NCI-H345 treated with DMSO at 0.1 percent for 48 hours (cell line): ENCODE results near the gene TNIK.
"Not testable (repeated sequence)": the region's sequence is repeated elsewhere in the genome, so short reads cannot be mapped to it uniquely, and the experiment has no call there.

ENCODE experiments used
- DNase-seq: peaks from one replicate; lab custom pipeline; 2025; ENCODE audit not compliant: unreplicated experiment; lab: John Stamatoyannopoulos, UW

TNIK gene

DNA sequence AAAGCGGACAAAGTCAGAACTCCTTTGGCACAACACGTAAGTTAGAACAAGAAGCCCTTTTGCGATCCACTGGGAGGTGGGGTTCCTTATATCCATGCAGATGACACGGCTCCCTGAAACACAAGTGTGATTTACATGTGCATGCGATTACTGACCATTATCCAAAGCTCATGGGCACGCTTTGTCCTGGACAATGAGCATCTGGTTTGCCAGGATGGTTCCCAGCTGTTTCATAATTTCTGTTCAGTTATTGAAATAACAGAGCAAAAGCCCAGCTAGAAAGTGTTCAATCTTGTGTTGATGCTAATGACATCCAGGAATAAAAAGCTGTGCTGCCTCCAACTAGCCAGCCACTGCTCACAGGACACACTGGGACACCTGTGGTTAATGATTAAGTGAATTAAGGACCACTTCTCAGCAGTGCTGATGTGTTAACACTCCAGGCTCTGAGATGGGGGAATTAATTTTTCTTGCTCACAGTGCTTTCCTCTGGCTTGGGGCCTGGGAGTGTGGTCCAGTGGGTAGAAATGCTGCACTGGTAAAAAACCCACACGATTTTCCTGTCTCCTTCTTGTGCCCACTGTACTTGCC lies 310.6 kb downstream of the TNIK start:
- no peak for DNase-seq

DNA sequence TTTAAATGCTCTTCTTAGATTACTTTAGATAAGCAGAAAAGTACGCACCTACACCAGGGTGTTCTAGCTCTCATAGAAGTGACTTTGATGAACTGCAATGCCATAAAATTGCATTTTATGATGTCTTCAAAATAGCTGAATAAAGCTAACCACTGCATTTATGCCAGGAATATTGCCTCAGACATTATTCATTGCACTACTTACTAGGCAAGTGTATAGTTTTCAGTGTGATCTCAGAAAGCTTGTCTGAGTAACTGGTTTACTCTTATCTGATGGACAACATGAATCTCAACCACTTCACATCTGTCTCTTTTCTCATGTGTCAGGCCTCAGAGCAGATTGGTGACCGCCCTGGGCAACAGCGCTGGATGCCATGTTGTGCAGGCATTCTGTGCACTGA lies 314.4 kb downstream of the TNIK start:
- DNase-seq: no peak

DNA sequence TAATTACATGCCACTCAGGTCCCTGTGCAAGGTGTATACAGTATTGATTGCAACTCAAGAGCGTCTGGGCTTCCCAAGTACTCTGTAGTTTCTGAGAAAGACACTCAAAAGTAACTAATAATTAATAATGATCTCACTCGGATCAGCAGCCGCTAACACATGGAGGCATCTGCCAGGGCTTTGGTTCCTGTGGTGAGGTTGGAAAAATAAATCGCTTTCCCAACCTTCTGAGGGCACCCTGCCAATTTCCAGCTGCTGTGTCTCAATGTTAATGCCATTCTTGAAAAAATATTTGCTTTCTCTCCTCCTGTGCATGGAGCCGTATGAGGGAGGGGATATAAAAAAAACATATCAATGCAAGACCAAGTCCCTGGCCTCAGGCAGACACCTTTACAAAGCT lies 317.2 kb downstream of the TNIK start:
- DNase-seq: peak; percentile 14

DNA sequence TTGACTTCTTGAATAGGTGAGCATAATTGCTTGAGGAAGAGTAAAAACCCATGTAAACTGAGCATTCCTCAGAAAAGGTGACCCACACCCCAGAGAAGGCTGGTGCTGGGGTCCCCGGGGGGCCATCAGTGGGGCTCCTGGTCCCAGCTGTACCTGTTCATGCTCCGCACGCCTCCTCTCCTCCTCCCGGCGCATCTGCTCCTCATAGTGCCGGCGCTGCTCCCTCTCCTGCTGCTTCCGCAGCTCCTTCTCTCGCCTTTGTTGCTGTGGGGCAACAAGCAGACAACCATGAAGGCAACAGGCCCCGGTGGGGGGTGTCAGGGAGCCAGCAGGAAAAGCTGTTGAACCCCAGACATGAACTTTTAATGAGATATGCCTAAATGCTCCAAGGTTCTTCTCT lies 320.0 kb downstream of the TNIK start:
- no peak for DNase-seq

DNA sequence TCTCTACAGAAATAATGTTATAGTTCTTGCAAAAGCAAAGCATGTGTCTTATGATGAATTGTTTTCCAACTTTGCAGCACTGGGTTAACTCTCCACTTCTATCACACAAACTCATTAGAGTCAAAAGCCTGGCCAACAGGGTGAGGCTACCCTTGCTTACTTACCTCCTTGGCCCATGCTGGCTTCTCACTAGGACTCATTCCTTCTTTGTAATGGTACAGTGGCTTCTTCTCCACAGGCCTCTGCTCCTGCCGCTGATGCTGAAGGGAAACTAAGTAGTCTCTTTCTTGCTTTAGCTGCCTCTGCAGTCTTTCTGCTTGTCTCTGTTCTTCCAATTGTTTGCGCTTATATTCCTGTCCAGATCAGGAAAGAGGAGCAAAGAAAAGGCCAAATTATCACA lies 322.2 kb downstream of the TNIK start:
- no peak for DNase-seq

DNA sequence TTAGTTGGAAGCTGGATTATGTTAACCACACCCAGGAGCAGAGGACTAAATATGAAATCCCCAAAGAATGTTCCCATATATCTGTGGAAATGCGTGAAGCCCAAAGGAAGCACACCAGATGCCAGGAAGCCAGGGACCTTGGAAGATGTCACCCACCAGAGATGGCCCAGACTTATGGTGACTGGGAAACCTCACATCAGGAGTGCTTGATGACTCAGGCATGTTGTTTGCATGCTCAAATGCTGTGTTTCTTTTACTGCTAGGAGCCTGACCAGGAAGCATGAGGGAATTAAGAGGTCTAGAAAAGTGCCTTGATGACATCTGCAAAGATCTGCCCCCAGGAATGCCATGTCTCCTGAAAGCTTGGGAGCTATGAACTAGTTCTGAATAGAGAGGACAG lies 324.7 kb downstream of the TNIK start:
- DNase-seq: no peak

DNA sequence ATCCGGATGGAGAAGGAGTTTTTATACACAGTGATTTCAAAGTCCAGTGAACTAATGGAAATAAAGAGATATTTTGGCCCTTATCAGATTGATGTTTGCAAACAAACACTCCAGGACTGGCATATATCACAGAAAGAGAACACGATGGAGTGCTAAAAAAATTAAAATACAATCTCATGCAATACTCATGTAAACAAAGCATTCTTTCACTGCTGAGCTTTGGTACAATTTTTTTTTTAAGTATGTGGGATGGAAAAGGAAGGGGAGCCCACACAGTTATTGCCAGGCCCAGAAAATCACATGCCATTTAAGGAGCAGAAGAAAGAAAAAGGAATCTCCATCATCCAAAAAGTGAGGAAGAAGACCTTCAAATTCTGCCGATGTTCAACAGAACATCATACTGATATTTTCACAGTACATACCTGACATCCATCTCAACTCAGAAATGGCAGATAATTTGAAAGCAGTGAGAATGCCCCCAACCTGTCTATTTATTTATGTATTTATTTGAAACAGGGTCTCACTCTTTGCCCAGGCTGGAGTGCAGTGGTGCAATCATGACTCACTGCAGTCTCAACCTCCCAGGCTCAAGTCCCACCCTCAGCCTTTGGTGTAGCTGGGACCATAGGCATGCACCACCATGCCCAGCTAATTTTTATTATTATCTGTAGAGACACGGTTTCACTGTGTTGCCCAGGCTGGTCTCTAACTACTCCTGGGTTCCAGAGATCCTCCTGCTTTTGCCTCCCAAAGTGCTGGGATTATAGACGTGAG lies 326.2 kb downstream of the TNIK start:
- DNase-seq: no peak

DNA sequence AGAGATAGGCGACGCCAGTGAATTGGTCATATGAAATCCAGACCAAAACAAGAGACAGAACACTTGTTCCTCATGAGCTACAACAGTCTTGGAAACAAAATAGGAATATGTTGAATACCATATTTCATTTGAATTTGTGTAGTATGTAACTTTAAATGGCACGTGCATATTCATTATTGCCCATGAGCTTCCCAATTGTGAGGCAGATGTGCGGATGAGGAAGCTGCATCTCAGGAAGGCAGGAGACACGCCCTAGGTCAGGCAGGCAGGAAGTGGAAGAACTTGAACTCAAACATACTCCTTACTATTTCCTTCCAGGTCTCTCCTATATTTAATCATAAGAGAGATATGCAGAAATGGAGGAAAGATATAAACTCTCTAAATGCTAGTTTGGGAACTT lies 326.9 kb downstream of the TNIK start:
- no peak for DNase-seq

DNA sequence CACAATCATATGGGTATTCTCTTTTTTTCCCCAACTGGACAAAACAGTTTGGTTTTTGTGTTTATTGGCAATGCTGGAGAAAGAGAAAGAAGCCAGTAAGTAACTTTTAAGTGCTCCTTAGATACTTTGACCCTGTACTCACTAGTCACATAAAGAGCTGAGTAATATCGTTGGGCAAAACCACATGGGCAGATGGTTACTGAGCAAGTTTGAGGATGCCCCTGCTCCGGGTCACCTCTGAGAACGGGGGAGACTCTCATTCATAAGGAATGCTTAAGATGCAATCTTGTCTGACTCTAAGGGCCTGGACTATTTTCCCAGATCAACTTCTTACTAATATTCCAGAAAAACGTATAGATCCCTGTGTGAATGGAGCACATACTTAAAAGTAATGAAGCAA lies 327.3 kb downstream of the TNIK start:
- DNase-seq: no peak

DNA sequence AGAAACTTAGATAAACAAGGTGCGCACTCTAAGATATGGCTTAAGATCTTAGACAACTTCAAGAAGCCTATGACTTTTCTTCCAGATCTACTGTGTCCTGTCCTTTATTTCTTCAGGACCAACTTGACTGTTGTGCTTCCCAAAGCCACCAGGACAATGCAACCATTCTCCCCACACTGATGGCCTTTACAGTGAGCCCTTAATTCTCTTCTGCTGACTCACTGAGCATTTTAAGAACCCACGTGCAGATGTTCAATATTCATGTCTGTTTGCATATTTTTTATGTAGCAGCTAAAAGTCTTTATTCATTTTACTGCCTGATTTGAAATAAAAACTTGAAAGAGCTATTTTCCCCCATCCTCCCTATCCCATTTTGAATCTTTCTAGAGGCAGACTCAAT lies 330.4 kb downstream of the TNIK start:
- no peak for DNase-seq

DNA sequence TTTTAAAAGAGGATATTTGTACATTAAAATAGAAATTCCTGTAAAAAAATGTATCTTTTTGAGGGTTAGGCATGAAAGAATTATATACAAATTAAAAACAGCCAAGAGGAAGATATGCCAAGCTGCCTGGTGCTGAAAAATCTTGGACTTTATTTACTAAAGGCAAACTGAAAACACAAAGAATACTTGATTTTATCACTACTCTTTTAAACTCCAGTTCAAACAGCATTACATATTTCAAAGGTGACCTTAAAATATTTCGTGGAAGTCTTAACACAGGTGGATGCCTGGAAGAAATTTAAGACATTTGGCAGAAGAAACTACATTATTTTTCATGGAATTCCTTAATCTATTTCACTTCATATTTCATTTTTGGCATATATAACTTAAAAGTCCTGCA lies 332.6 kb downstream of the TNIK start:
- no peak for DNase-seq

DNA sequence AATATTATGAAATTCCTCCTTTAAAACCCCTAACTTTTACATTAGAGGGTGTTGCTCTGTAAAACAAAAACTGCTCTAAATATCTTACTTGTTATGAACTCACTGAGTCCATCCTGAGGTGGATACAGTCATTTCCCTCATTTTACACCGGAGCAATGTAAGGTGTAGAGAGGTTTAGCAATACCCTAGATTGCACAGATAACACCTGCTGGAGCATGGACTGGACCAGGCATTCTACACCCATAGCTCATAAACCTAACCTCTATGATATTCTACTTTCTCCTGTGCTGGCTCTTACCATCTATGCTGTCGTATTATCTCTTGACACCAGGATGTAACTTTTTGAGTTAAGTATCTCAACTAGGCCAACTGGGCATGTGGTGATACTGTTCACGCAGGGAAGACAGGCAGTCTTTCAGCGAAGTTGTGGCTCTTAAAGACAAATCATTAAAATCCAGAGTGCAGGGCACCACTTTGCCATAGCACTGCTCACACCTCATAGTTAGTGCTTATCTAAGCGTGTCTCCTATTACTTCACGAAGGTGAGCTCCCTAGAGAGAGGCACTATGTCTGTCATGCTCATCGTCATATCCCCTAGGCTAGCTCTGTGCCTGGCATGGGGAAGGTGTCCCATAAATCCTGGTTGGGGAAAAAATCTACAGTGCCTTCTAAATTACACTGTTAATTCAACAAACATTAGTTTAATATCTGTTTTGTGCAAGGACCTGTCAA lies 333.6 kb downstream of the TNIK start:
- no peak for DNase-seq

DNA sequence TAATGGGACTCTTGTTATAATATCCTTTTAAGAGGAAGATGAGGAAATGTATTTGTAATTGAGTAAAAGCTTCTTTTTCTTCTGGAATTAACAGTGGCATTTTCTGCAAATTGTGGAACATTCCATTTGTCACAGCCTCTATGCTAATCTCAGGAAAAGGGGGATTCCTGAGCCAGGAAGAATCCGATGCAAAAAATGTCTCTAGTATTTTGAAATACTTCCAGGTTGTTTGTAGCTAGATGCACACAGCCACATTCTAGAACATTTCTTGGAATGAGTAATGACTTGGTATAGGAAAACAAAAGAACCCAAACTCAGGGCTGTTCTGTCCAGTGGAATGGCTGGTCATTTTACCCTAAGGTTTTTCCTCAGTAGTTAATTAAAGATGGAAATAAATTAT lies 335.2 kb downstream of the TNIK start:
- DNase-seq: no peak

DNA sequence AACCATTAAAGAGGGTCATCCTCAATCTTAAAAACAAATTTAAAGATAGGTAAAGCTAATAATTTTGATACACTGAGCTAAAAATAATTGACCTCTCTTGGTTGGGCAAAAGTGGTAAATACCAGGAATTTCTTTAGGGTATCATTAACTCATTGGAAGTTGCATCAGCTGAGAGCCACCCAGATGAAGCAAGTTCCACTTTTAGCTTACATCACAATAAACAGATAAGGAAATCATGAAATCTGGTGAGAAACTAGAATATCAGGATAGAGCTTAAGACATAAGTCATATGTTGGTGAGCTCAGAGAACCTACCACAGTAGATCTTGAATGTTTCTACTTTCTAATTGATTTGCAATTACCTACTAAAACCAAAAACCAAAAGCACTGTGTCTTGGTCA lies 336.3 kb downstream of the TNIK start:
- DNase-seq: no peak

DNA sequence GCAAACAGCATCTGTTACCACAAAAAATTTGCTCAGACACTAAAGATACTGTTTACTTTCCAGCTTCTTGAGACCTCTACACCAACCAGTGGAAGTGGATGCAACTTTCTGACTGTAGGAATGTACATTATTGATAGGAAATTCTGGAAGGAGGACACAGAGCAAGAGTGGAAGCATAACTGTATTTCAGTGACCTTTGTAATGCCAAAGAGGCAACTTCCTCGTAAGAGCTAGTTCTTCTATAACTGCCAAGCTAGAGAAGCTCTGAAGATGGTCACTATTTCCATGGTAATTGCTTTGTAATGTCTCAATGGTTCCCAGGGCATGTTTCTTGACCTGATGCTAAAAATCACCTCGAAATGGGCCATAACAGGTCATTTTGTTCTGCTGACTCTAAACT lies 337.3 kb downstream of the TNIK start:
- DNase-seq: no peak

DNA sequence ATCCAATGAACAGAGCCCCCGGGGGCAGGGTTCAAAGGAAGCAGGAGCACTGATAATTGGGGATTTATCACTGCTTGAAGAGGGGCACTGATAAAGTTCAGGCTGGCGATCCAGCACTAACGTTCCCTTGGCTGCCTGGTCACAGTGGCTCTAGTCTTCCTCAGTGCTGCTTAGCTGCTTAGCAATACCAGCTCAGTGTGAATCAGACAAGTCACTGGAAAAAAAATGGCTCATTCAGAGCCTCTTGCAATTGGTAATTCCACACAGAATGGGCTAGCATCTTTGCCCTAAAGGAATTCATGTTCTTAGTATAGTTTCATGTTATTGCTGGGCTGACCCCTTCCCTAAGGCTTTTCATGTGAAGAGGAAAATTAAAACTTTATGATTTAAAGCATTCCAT lies 338.0 kb downstream of the TNIK start:
- no peak for DNase-seq

DNA sequence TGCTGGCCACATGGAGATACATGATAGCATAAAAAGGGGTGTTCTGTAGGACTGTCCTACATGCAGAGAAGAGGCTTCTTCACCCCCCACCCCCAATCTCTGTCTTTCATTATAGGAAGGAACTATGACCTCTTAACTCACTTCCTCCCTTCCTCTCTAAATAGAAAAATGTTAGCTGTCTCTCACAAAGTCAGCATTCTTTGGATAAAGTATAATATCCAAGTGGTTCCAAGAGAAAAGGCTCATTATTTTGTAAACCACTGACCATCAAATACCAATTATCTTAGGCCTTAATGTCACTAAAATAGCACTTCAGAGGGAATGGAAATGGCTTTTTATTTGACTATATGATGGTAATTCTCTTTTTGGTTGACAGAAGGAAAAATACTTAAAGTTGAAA lies 338.4 kb downstream of the TNIK start:
- DNase-seq: no peak

DNA sequence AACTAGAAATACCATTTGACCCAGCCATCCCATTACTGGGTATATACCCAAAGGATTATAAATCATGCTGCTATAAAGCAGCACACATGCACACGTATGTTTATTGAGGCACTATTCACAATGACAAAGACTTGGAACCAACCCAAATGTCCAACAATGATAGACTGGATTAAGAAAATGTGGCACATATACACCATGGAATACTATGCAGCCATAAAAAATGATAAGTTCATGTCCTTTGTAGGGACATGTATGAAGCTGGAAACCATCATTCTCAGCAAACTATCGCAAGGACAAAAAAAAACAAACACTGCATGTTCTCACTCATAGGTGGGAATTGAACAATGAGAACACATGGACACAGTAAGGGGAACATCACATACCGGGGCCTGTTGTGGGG lies 340.8 kb downstream of the TNIK start:
- not testable (repeated sequence) for DNase-seq

DNA sequence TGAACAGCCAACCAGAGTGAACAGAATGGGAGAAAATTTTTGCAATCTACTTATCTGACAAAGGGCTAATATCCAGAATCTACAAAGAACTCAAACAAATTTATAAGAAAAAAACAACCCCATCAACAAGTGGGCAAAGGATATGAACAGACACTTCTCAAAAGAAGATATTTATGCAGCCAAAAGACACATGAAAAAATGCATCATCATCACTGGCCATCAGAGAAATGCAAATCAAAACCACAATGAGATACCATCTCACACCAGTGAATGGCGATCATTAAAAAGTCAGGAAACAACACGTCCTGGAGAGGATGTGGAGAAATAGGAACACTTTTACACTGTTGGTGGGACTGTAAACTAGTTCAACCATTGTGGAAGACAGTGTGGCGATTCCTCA lies 341.2 kb downstream of the TNIK start:
- not testable (repeated sequence) for DNase-seq

DNA sequence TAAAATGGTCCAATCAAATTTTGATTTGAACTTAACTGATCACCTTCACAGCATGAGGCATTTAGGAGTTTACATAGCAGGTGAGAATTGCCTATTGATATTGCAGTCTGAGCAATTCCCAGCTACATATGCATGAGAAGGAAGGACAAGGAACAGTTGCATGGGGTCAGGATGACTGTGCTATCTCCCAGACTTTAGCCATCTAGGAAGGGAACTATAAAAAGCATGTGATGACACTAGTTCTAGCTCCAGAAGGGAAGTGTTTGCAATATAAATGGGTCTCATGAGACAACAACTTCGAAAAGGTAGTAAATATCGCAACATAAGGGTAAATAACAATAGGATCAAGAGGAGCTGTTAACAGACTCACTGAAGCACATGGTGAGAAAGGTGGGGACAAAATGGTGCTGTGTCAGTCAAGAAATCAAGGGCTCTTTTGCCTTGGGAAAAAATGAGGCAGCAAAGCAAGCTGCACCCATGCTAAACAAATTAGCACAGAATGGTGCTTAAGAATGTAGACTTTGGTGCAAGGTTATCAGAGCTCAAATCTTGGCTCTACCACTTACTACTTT lies 343.3 kb downstream of the TNIK start:
- DNase-seq: no peak

DNA sequence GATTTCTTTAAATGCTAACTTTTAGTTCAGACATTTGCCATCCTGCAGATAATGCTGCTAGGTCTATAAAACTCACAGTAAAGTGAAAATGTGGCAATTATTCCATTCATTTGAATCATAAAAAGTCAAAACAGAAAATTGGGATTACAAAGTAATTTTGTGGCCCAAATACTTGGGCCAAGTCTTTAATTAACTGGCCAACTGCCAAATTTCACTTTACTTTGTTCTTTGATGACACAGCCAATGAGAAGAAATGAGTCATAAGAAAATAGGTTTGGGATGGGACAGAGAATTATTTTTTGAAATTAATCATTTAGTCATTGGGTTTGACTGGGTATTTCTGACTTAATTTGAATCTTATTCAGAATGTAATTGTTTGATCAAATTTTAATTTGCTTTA lies 343.8 kb downstream of the TNIK start:
- no peak for DNase-seq

DNA sequence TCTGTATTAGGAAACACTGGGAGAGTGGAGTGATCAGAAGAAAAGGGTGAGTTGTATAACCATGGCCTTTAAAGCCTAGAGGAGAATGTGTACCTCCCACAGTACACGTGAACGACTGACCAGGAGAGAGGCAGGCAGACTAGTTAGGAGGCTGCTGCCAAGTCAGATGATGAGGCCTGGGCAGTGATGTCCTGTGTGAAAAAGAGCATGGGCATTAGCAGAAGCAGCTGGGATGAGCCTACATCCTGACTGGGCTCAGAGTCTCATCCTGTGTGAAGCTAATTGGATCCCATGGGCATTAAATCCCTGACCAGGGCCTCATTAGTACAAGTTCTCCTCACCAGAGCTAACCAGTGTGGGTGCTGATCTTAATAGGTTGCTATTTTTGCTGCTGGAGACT lies 344.5 kb downstream of the TNIK start:
- DNase-seq: no peak
